ENCODE data around the gene CYP27A1. TPM values are rescaled to one million over a fixed set of nuclear protein-coding genes. Genes with fewer than 3 reads are reported as not detected.

CYP27A1 gene
- total RNA-seq, 4 donors from 2014 or later = 11.9 to 206 (median 22.6) TPM

DNA sequence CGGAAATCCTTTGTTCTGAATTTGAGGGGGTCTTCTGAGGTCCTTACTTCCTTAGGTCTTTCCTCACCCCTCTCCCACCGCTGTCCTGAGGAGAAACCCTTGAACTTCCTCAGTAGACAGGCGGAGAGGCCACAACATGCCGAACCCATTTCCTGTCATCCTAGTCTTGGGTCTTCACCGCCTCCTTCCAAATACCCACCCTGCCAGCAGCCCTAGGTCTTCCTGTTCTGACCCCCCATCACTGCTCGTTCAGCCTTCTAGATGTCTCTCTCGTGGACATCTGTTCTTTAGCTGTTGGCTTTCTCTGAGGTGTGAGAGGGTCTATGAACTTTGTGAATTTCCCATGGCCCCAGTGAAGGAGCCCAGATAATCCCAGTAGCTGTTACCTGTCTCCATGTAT, 27.2 kb upstream of the CYP27A1 start:
- TF ChIP-seq, protein P1, sequence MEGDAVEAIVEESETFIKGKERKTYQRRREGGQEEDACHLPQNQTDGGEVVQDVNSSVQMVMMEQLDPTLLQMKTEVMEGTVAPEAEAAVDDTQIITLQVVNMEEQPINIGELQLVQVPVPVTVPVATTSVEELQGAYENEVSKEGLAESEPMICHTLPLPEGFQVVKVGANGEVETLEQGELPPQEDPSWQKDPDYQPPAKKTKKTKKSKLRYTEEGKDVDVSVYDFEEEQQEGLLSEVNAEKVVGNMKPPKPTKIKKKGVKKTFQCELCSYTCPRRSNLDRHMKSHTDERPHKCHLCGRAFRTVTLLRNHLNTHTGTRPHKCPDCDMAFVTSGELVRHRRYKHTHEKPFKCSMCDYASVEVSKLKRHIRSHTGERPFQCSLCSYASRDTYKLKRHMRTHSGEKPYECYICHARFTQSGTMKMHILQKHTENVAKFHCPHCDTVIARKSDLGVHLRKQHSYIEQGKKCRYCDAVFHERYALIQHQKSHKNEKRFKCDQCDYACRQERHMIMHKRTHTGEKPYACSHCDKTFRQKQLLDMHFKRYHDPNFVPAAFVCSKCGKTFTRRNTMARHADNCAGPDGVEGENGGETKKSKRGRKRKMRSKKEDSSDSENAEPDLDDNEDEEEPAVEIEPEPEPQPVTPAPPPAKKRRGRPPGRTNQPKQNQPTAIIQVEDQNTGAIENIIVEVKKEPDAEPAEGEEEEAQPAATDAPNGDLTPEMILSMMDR (IDR thresholded peaks at IDR 0.05; ENCODE audit: low read depth) = no peak

GRCh38 chr2:218755198-218755566, 26.8 kb upstream of the CYP27A1 start:
- TF ChIP-seq, protein P1 (IDR thresholded peaks at IDR 0.05; ENCODE audit: low read depth) = no peak

- TF ChIP-seq, protein P1 (IDR thresholded peaks at IDR 0.05; ENCODE audit: low read depth) = no peak
Measured at GRCh38 chr2:218755567-218756404, 26.2 kb upstream of the CYP27A1 start.

DNA sequence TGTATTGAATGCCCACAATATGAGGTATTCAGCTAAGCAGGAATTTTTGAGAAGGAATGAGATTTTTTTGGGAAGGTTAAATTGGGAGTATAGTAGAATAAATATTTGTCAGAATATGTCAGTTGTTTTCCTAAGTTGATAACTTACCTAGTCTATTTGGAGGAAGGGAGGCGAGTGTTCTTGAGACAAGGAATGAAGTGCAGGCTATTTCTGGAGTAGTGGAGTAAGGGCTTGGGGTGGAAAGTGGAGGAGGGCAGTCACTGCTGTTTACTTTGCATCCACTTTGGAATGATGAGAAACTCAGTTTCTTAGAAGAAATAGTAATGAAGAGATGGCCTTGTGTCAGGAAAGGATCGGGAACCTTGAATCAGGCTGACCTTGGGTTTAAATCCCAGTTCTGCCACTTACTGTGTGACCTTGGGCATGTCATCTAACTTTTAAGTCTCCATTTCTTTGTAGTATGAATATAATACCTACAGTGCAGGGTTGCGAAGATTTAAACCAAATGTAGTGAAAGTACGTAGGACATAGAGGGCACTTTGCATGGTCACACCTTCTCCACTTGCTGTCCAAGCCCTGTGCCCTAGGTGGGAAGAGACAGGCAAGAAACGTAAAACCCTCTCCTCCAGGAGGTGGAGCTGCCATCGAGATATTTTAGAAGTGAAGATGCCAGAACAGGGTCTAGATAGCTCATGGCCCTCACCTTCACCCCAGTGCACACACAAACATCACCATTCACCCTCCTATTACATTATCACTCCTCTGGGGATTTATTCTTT, 25.2 kb upstream of the CYP27A1 start:
- TF ChIP-seq, protein P1 (IDR thresholded peaks at IDR 0.05; ENCODE audit: low read depth) = no peak

- TF ChIP-seq, protein P1 (IDR thresholded peaks at IDR 0.05; ENCODE audit: low read depth) = no peak
Measured at GRCh38 chr2:218761795-218762194, 20.2 kb upstream of the CYP27A1 start.

DNA sequence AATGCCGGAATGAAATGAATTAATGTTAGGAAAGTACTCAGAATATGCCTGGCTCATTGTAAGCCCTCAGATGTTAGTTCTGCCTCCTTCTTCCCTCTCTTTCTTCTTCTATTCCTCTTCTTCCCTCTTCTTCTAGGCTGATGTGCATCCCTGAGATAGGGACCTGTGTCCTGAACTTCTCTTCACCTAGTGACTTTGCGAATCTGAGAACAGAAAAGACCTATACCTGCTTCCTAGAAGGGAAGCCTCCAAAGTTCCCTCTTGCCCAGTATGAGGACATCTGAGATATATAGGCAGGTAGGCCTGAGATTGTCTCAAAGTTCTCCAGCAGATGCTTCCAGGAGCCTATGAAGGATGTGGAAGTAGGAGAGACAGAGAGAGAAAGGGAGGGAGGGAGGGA, 8.1 kb upstream of the CYP27A1 start:
- TF ChIP-seq, protein P1 (IDR thresholded peaks at IDR 0.05; ENCODE audit: low read depth) = no peak

DNA sequence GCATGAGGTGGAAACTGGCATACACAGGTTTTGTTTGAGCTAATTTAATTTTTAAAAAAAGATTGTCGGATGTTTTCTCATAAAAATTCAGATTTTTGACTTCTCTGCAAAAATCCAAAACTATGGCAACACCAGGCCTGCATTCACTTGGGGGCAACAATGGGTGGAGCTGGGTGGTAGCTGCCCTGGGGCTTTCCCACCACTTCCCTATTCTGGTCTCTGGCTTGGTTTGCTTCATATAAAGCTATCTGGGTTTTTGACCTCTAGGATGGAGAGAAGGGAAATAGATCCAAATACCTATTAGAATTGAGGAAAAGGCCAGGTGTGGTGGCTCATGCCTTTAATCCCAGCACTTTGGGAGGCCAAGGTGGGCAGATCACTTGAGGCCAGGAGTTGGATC, 5.5 kb upstream of the CYP27A1 start:
- TF ChIP-seq, protein P1 (IDR thresholded peaks at IDR 0.05; ENCODE audit: low read depth) = no peak

All from subcutaneous adipose tissue (tissue), 4 donors.